Fibroblast of the aortic adventitia (primary cell): Measurements from ENCODE around the gene TRABD2B. TPM values are rescaled to one million over a fixed set of nuclear protein-coding genes. Genes with fewer than 3 reads are reported as not detected.

ENCODE experiments used
- DNase-seq: peaks from one replicate; pipeline ENCODE4 v3.0.0-alpha.2; 2010; ENCODE audit warnings: low read depth
- H3K4me3 ChIP-seq: 2 replicates; pipeline ENCODE4 v1.5.1; 2011; ENCODE audit warnings: low read depth, mild to moderate bottlenecking, control low read depth, low read length, moderate library complexity
- total RNA-seq: library from RNA; depleted of rRNA; stranded (reverse); fragments of >200 nt; gene quantifications from 2 replicates; pipeline ENCODE4 v1.2.3, GENCODE V29; 2012; ENCODE audit warnings: low replicate concordance
- TF ChIP-seq, protein P1 (sequence below): IDR thresholded peaks from 2 replicates; pipeline ENCODE4 v1.5.1; 2011; ENCODE audit warnings: mild to moderate bottlenecking, low read length, control low read depth, inconsistent platforms; ENCODE audit not compliant: insufficient read depth

The TRABD2B gene
- total RNA-seq, 1 donor = under 0.01 TPM

GRCh38 chr1:48036710-48037355, 39.6 kb upstream of the TRABD2B start:
- peak; percentile 26 for DNase-seq
- no peak overlapping the region for H3K4me3 ChIP-seq
- TF ChIP-seq, protein P1, sequence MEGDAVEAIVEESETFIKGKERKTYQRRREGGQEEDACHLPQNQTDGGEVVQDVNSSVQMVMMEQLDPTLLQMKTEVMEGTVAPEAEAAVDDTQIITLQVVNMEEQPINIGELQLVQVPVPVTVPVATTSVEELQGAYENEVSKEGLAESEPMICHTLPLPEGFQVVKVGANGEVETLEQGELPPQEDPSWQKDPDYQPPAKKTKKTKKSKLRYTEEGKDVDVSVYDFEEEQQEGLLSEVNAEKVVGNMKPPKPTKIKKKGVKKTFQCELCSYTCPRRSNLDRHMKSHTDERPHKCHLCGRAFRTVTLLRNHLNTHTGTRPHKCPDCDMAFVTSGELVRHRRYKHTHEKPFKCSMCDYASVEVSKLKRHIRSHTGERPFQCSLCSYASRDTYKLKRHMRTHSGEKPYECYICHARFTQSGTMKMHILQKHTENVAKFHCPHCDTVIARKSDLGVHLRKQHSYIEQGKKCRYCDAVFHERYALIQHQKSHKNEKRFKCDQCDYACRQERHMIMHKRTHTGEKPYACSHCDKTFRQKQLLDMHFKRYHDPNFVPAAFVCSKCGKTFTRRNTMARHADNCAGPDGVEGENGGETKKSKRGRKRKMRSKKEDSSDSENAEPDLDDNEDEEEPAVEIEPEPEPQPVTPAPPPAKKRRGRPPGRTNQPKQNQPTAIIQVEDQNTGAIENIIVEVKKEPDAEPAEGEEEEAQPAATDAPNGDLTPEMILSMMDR = no peak

- H3K4me3 ChIP-seq = no peak overlapping the region
- no peak for DNase-seq
- TF ChIP-seq, protein P1 = no peak
These were observed 38.4 kb upstream of the TRABD2B start for GRCh38 chr1:48035371-48036141.

DNA sequence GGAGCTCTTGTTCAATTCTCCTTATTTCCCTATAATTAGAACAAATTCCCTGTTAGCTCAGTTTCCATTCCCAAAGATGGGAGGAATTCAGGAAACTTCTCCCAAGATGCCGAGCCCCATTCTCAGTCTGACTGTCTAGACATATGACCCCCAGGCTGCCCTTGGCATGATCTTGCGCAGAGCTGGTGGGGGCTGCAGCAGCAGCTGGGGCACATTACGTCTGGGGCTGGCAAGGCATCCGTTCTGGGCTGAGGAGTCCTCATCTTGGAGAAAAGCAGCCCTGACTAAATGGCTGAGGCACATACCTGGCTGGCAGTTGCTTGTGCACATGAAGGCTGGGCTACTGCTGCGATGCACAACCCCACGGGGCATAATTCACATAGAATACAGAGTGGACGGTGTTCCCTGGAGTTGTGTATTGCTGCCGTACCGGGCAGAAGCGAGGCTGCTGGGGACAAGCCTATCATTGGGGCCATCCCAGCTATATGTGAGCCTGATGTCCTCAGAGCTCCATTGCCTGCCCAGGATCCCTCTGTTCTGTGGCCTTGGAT, 36.4 kb upstream of the TRABD2B start:
- no peak for DNase-seq
- no peak overlapping the region for H3K4me3 ChIP-seq
- TF ChIP-seq, protein P1 = no peak

GRCh38 chr1:48031676-48032075, 34.5 kb upstream of the TRABD2B start:
- TF ChIP-seq, protein P1 = no peak
- no peak for DNase-seq
- no peak overlapping the region for H3K4me3 ChIP-seq

GRCh38 chr1:48030696-48031365, 33.6 kb upstream of the TRABD2B start:
- no peak overlapping the region for H3K4me3 ChIP-seq
- no peak for DNase-seq
- TF ChIP-seq, protein P1 = no peak

GRCh38 chr1:48030211-48030610, 33.0 kb upstream of the TRABD2B start:
- no peak for DNase-seq
- TF ChIP-seq, protein P1 = no peak
- no peak overlapping the region for H3K4me3 ChIP-seq
